Measurements from ENCODE around the gene NEU2. TPM values are rescaled to one million over a fixed set of nuclear protein-coding genes. Genes with fewer than 3 reads are reported as not detected.
"Not testable (repeated sequence)": the region's sequence is repeated elsewhere in the genome, so short reads cannot be mapped to it uniquely, and the experiment has no call there.

NEU2 gene
- total RNA-seq, 2 experiments from 2014 or later, result not detected

- peaks cover 62% of the 10 kb centered on the region for H3K4me1 Mint-ChIP-seq (ENCODE audit: low read depth)
- ChIA-PET CTCF (interaction anchor here (0.9 to 6.4 kb wide), 2 partner anchors 11 to 14 kb away, joined by 3 to 38 read pairs; no protein-coding TSS in a partner anchor), POLR2A (interaction anchor here (0.8 to 6.7 kb wide), 2 partner anchors 16 to 42 kb away, joined by 3 to 119 read pairs; no protein-coding TSS in a partner anchor)
- H3K27ac Mint-ChIP-seq, result no peak overlapping the region
- intact Hi-C loops (cut with micrococcal nuclease), result loop anchor here (5.0 kb wide), 2 partner anchors 38 to 188 kb away; partner anchors contain the start of gene ATG16L1
- H3K4me3 Mint-ChIP-seq, result no peak overlapping the region
- no peak for TF ChIP-seq CTCF (IDR thresholded peaks at IDR 0.05)
- DNase-seq (no peak), ATAC-seq (no peak)
- H3K9me3 Mint-ChIP-seq, result peaks cover 1% of the 10 kb centered on the region
- H3K36me3 Mint-ChIP-seq (ENCODE audit: low read depth), result peaks cover 23% of the 10 kb centered on the region
- H3K27me3 Mint-ChIP-seq, result no peaks in the 10 kb centered on the region
Observed at GRCh38 chr2:233064530-233065199, 32.2 kb downstream of the NEU2 start.

GRCh38 chr2:233065200-233065589 is 32.7 kb downstream of the NEU2 start:
- ChIA-PET CTCF (interaction anchor here (0.7 to 6.4 kb wide), 3 partner anchors 12 to 36 kb away, joined by 3 to 38 read pairs (median 4); no protein-coding TSS in a partner anchor), POLR2A (interaction anchor here (6.7 kb wide), 1 partner anchor 15 kb away, joined by 119 read pairs; no protein-coding TSS in a partner anchor)
- DNase-seq; intact Hi-C loops (cut with micrococcal nuclease); H3K27ac Mint-ChIP-seq; H3K4me3 Mint-ChIP-seq; H3K9me3 Mint-ChIP-seq; ATAC-seq; H3K27me3 Mint-ChIP-seq: not testable (repeated sequence)
- Mint-ChIP-seq H3K4me1 (ENCODE audit: low read depth) (peaks cover 62% of the 10 kb centered on the region), H3K36me3 (ENCODE audit: low read depth) (peaks cover 26% of the 10 kb centered on the region)

- H3K36me3 Mint-ChIP-seq (ENCODE audit: low read depth), result peaks cover 31% of the 10 kb centered on the region
Observed at GRCh38 chr2:233065954-233066470, 33.5 kb downstream of the NEU2 start.

GRCh38 chr2:233068762-233069418 is 36.4 kb downstream of the NEU2 start:
- peaks cover 6% of the 10 kb centered on the region for H3K9me3 Mint-ChIP-seq
- no peaks in the 10 kb centered on the region for H3K27me3 Mint-ChIP-seq
- DNase-seq (no peak), ATAC-seq (no peak)
- H3K4me1 Mint-ChIP-seq (ENCODE audit: low read depth), result peaks cover 63% of the 10 kb centered on the region
- no peak overlapping the region for H3K4me3 Mint-ChIP-seq
- ChIA-PET POLR2A (interaction anchor here (1.3 to 1.9 kb wide), 2 partner anchors 11 to 33 kb away, joined by 3 to 6 read pairs; no protein-coding TSS in a partner anchor), CTCF (interaction anchor here (1.3 to 2.5 kb wide), 2 partner anchors 8 to 14 kb away, joined by 3 to 11 read pairs; partner anchors contain the start of gene INPP5D)
- peak overlapping the region; percentile 57 for H3K27ac Mint-ChIP-seq
- intact Hi-C loops (cut with micrococcal nuclease), result no loop called here
- TF ChIP-seq CTCF (IDR thresholded peaks at IDR 0.05), result no peak
- peaks cover 46% of the 10 kb centered on the region for H3K36me3 Mint-ChIP-seq (ENCODE audit: low read depth)

More at GRCh38 chr2:233065954-233066470, 33.5 kb downstream of the NEU2 start:
- Mint-ChIP-seq H3K27ac (no peak overlapping the region), H3K4me1 (ENCODE audit: low read depth) (peaks cover 69% of the 10 kb centered on the region), H3K4me3 (no peak overlapping the region), H3K9me3 (peaks cover 1% of the 10 kb centered on the region), H3K27me3 (no peaks in the 10 kb centered on the region)
- ChIA-PET CTCF (interaction anchor here (0.7 to 6.4 kb wide), 2 partner anchors 13 to 35 kb away, joined by 4 to 38 read pairs; no protein-coding TSS in a partner anchor), POLR2A (interaction anchor here (0.6 to 0.7 kb wide), 2 partner anchors 14 to 20 kb away, joined by 3 to 5 read pairs; no protein-coding TSS in a partner anchor)
- ATAC-seq (no peak), DNase-seq (no peak)
- intact Hi-C loops (cut with micrococcal nuclease), result no loop called here
- no peak for TF ChIP-seq CTCF (IDR thresholded peaks at IDR 0.05)

- ChIA-PET POLR2A (interaction anchor here (1.1 kb wide), 1 partner anchor 13 kb away, joined by 5 read pairs; the partner anchor contains the start of gene INPP5D), CTCF (no interaction called here)
- DNase-seq (no peak), ATAC-seq (no peak)
- no peaks in the 10 kb centered on the region for H3K27me3 Mint-ChIP-seq
- peaks cover 32% of the 10 kb centered on the region for H3K36me3 Mint-ChIP-seq (ENCODE audit: low read depth)
- no peak overlapping the region for H3K27ac Mint-ChIP-seq
- H3K4me3 Mint-ChIP-seq, result no peak overlapping the region
- H3K4me1 Mint-ChIP-seq (ENCODE audit: low read depth), result peaks cover 38% of the 10 kb centered on the region
- TF ChIP-seq CTCF (IDR thresholded peaks at IDR 0.05), result no peak
- peaks cover 4% of the 10 kb centered on the region for H3K9me3 Mint-ChIP-seq
- intact Hi-C loops (cut with micrococcal nuclease), result no loop called here
Observed at GRCh38 chr2:233072838-233073237, 40.4 kb downstream of the NEU2 start.

All from activated CD8-positive, alpha-beta T cell treated with anti-CD3 and anti-CD28 coated beads for 36 hours (primary cell).